Glutamatergic neuron (in vitro differentiated cells): ENCODE measurements around the gene LPIN2. TPM values are rescaled to one million over a fixed set of nuclear protein-coding genes. Genes with fewer than 3 reads are reported as not detected.

Source experiments
- DNase-seq: peaks from one replicate; pipeline ENCODE4 v3.0.0; 2022
- H3K27ac Mint-ChIP-seq: one replicate; pipeline ENCODE4 v1.8.0; 2020; ENCODE audit warnings: mild to moderate bottlenecking, mixed read lengths, inconsistent platforms; ENCODE audit not compliant: unreplicated experiment
- H3K27me3 Mint-ChIP-seq: one replicate; pipeline ENCODE4 v1.8.0; 2020; ENCODE audit warnings: mild to moderate bottlenecking, moderate library complexity, mixed read lengths, inconsistent platforms; ENCODE audit not compliant: unreplicated experiment
- H3K36me3 Mint-ChIP-seq: one replicate; pipeline ENCODE4 v1.8.0; 2020; ENCODE audit warnings: mild to moderate bottlenecking, mixed read lengths, inconsistent platforms; ENCODE audit not compliant: unreplicated experiment
- H3K4me1 Mint-ChIP-seq: one replicate; pipeline ENCODE4 v1.8.0; 2020; ENCODE audit warnings: mild to moderate bottlenecking, low read depth, mixed read lengths, inconsistent platforms; ENCODE audit not compliant: unreplicated experiment
- H3K4me3 Mint-ChIP-seq: one replicate; pipeline ENCODE4 v1.8.0; 2020; ENCODE audit warnings: mild to moderate bottlenecking, mixed read lengths, inconsistent platforms; ENCODE audit not compliant: unreplicated experiment
- H3K9me3 Mint-ChIP-seq: one replicate; pipeline ENCODE4 v1.8.0; 2020; ENCODE audit warnings: mild to moderate bottlenecking, moderate library complexity, mixed read lengths, inconsistent platforms; ENCODE audit not compliant: unreplicated experiment
- total RNA-seq: library from RNA; stranded (reverse); fragmentation: NEBNext Ultra II Directional; extraction: Animal tissue kit (Norgen Biotek cat#: 25700); gene quantifications from one replicate; pipeline ENCODE4 v1.2.1, GENCODE V29; 2021; ENCODE audit not compliant: unreplicated experiment
- TF ChIP-seq, protein P1 (sequence below): fragments of 200-600 bp; sonication (generic); IDR thresholded peaks from one replicate; pipeline ENCODE4 v1.5.0; 2021; ENCODE audit not compliant: partially characterized antibody, unreplicated experiment

The LPIN2 gene
- total RNA-seq, 1 donor from 2014 or later, result 7.6 TPM

GRCh38 chr18:3058328-3059191, 45.6 kb upstream of the LPIN2 start:
- Mint-ChIP-seq H3K27me3 (peaks cover 4% of the 10 kb centered on the region), H3K9me3 (peaks cover 3% of the 10 kb centered on the region), H3K36me3 (peaks cover 7% of the 10 kb centered on the region), H3K4me1 (peaks cover 2% of the 10 kb centered on the region), H3K4me3 (no peak overlapping the region), H3K27ac (no peak overlapping the region)
- TF ChIP-seq, protein P1, sequence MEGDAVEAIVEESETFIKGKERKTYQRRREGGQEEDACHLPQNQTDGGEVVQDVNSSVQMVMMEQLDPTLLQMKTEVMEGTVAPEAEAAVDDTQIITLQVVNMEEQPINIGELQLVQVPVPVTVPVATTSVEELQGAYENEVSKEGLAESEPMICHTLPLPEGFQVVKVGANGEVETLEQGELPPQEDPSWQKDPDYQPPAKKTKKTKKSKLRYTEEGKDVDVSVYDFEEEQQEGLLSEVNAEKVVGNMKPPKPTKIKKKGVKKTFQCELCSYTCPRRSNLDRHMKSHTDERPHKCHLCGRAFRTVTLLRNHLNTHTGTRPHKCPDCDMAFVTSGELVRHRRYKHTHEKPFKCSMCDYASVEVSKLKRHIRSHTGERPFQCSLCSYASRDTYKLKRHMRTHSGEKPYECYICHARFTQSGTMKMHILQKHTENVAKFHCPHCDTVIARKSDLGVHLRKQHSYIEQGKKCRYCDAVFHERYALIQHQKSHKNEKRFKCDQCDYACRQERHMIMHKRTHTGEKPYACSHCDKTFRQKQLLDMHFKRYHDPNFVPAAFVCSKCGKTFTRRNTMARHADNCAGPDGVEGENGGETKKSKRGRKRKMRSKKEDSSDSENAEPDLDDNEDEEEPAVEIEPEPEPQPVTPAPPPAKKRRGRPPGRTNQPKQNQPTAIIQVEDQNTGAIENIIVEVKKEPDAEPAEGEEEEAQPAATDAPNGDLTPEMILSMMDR, result no peak
- no peak for DNase-seq

GRCh38 chr18:3057526-3057925, 44.6 kb upstream of the LPIN2 start:
- no peak overlapping the region for H3K4me3 Mint-ChIP-seq
- peaks cover 14% of the 10 kb centered on the region for H3K36me3 Mint-ChIP-seq

GRCh38 chr18:3056311-3056710, 43.4 kb upstream of the LPIN2 start:
- Mint-ChIP-seq H3K9me3 (peaks cover 9% of the 10 kb centered on the region), H3K4me1 (no peaks in the 10 kb centered on the region), H3K36me3 (peaks cover 20% of the 10 kb centered on the region), H3K27ac (no peak overlapping the region), H3K27me3 (peaks cover 2% of the 10 kb centered on the region), H3K4me3 (no peak overlapping the region)
- TF ChIP-seq, protein P1, result no peak
- DNase-seq, result no peak

More at GRCh38 chr18:3057526-3057925, 44.6 kb upstream of the LPIN2 start:
- H3K27me3 Mint-ChIP-seq, result peaks cover 4% of the 10 kb centered on the region
- no peaks in the 10 kb centered on the region for H3K4me1 Mint-ChIP-seq
- no peak overlapping the region for H3K27ac Mint-ChIP-seq
- TF ChIP-seq, protein P1, result no peak
- DNase-seq, result no peak
- peaks cover 9% of the 10 kb centered on the region for H3K9me3 Mint-ChIP-seq

DNA sequence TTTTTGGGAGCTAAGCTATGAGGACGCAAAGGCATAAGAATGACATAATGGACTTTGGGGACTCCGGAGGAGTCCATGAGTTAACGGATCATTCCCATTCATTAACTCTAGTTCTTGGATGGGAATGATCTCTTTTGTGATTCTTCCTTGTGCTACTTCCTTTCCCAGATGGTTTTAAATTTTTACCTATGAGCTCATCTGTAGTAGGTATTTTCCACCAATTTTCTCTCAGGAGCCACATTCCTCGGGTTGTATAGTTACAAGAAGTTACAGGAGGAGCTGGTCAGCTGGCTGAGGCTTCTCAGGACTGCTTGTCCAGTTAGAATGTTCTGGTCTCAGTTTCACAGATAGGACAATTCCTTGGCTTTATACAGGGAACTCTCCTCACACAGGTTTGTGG, 42.9 kb upstream of the LPIN2 start:
- Mint-ChIP-seq H3K4me3 (no peak overlapping the region), H3K9me3 (peaks cover 9% of the 10 kb centered on the region), H3K27ac (no peak overlapping the region), H3K27me3 (peaks cover 2% of the 10 kb centered on the region), H3K4me1 (no peaks in the 10 kb centered on the region), H3K36me3 (peaks cover 20% of the 10 kb centered on the region)
- TF ChIP-seq, protein P1, result no peak
- DNase-seq, result no peak

DNA sequence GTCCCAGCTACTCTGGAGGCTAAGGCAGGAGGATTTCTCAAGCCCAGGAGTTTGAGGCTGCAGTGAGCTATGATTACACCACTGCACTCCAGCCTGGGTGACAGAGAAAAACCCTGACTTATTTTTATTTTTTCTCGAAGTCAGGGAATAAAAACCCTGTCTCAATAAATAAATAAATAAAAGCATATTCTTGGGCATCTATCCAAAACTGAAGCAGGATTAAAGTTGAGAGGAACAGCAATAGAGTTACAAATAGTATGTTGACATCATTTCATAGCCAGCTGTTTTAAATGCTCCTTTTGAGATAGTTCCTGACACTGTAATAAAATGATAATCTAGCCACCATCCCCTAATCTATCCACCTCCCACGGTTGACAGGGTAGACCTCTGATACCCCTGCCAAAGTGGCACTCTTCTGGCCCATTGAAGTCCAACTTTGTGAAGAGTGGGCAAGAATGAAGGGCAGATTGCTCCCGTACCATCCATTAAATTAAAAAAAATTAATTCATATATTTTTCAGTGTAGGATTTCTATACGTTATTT, 42.3 kb upstream of the LPIN2 start:
- Mint-ChIP-seq H3K27ac (no peak overlapping the region), H3K36me3 (peaks cover 20% of the 10 kb centered on the region), H3K4me3 (no peak overlapping the region), H3K9me3 (peaks cover 9% of the 10 kb centered on the region), H3K4me1 (peaks cover 1% of the 10 kb centered on the region), H3K27me3 (peaks cover 2% of the 10 kb centered on the region)
- DNase-seq, result no peak
- TF ChIP-seq, protein P1, result no peak
